Measurements from ENCODE around the gene DHRS13.

The DHRS13 gene

DNA sequence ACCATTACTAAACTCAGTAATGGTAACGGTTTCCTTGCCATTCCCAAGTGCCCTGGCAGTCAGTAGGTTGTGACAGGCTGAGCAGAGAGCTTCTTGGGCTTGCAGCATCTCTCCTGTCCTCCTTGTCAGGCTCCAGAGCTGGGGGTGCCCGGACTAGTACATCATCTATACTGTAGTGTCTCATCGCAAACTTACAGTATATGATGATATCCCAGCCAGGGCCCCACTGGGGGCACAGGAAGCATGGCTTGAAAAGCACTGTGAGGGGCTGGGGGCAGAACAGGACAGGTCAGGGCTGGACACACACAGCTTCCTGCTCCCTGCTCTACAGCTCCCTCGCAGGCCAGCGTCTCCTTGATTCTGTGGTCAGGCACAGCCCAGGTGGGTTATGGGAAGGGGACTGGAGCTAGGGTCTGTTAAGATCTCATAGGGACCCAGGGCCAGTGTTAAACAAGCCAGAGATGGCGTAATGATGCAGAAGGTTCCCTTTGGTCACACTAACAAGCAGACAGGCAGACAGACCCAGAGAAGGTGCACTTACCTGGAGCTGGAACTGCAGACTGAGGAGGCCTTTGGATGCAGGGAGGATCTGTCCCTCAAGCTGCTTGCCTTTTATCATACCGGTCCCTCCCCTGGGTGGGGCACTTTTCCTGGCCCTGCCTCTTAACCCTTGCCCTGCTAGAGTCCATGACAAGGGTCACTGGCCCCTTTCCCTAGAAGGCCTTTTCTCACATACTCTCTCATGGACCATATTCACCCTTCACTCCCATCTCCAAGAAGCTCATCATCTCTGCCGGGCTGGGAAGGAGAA is 41.3 kb downstream of the DHRS13 start:
- Histone ChIP-seq H3K9me3 (ENCODE audit: low read length) (no peaks in the 10 kb centered on the region), H3K79me2 (ENCODE audit: insufficient read depth, low read length) (no peaks in the 10 kb centered on the region), H2AFZ (ENCODE audit: low read length) (no peak overlapping the region), H3K9me2 (ENCODE audit: low read depth, low read length) (no peaks in the 10 kb centered on the region), H3K9ac (ENCODE audit: low read length) (no peak overlapping the region), H3K36me3 (ENCODE audit: insufficient read depth, low read length) (peaks cover 24% of the 10 kb centered on the region), H3K4me2 (ENCODE audit: low read length) (no peak overlapping the region), H3K27ac (ENCODE audit: low read depth, low read length, poor library complexity, severe bottlenecking) (no peak overlapping the region), H4K20me1 (ENCODE audit: insufficient read depth, low read length) (no peaks in the 10 kb centered on the region), H3K4me3 (ENCODE audit: low read depth, low read length, poor library complexity, severe bottlenecking) (no peak overlapping the region), H3K4me1 (ENCODE audit: insufficient read depth, low read length, severe bottlenecking) (peaks cover 16% of the 10 kb centered on the region), H3F3A (ENCODE audit: insufficient read depth, low read length) (no peaks in the 10 kb centered on the region), H3K27me3 (ENCODE audit: insufficient read depth, low read length) (no peaks in the 10 kb centered on the region)
- TF ChIP-seq EZH2 (IDR thresholded peaks at IDR 0.05; ENCODE audit: borderline replicate concordance, low read length) = no peak
- TF ChIP-seq, protein P1, sequence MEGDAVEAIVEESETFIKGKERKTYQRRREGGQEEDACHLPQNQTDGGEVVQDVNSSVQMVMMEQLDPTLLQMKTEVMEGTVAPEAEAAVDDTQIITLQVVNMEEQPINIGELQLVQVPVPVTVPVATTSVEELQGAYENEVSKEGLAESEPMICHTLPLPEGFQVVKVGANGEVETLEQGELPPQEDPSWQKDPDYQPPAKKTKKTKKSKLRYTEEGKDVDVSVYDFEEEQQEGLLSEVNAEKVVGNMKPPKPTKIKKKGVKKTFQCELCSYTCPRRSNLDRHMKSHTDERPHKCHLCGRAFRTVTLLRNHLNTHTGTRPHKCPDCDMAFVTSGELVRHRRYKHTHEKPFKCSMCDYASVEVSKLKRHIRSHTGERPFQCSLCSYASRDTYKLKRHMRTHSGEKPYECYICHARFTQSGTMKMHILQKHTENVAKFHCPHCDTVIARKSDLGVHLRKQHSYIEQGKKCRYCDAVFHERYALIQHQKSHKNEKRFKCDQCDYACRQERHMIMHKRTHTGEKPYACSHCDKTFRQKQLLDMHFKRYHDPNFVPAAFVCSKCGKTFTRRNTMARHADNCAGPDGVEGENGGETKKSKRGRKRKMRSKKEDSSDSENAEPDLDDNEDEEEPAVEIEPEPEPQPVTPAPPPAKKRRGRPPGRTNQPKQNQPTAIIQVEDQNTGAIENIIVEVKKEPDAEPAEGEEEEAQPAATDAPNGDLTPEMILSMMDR (IDR thresholded peaks at IDR 0.05; ENCODE audit: low read length) = no peak

DNA sequence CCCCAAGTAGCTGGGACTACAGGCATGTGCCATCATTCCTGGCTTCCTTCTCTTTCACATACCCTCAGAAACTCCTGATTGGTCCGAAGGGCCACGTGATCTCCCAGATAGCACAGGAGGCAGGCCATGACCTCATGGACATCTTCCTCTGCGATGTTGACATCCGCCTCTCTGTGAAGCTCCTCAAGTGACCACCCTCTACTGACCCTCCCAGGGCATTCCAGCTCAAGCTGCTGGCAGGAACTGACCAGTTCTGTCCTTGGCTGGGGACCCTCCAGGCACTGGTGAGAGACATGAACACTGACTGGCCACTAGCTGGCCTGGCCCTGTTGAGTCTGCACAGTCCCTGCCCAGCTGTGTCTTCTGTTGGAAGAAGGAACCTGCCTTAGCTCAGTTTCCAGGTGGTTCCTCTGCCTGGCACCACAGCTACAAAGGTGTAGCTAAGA is 42.5 kb downstream of the DHRS13 start:
- Histone ChIP-seq H3K27ac (ENCODE audit: low read depth, low read length, poor library complexity, severe bottlenecking) (no peak overlapping the region), H3K4me1 (ENCODE audit: insufficient read depth, low read length, severe bottlenecking) (peaks cover 9% of the 10 kb centered on the region), H2AFZ (ENCODE audit: low read length) (no peak overlapping the region), H3K79me2 (ENCODE audit: insufficient read depth, low read length) (no peaks in the 10 kb centered on the region; the same call in 1 of the 2 replicates), H3K9me3 (ENCODE audit: low read length) (no peaks in the 10 kb centered on the region), H3K4me2 (ENCODE audit: low read length) (no peak overlapping the region), H3F3A (ENCODE audit: insufficient read depth, low read length) (no peaks in the 10 kb centered on the region), H3K9ac (ENCODE audit: low read length) (no peak overlapping the region), H3K27me3 (ENCODE audit: insufficient read depth, low read length) (no peaks in the 10 kb centered on the region), H3K4me3 (ENCODE audit: low read depth, low read length, poor library complexity, severe bottlenecking) (no peak overlapping the region), H4K20me1 (ENCODE audit: insufficient read depth, low read length) (no peaks in the 10 kb centered on the region), H3K9me2 (ENCODE audit: low read depth, low read length) (no peaks in the 10 kb centered on the region), H3K36me3 (ENCODE audit: insufficient read depth, low read length) (peaks cover 29% of the 10 kb centered on the region)
- TF ChIP-seq, protein P1 (IDR thresholded peaks at IDR 0.05; ENCODE audit: low read length) = no peak
- no peak for TF ChIP-seq EZH2 (IDR thresholded peaks at IDR 0.05; ENCODE audit: borderline replicate concordance, low read length)

DNA sequence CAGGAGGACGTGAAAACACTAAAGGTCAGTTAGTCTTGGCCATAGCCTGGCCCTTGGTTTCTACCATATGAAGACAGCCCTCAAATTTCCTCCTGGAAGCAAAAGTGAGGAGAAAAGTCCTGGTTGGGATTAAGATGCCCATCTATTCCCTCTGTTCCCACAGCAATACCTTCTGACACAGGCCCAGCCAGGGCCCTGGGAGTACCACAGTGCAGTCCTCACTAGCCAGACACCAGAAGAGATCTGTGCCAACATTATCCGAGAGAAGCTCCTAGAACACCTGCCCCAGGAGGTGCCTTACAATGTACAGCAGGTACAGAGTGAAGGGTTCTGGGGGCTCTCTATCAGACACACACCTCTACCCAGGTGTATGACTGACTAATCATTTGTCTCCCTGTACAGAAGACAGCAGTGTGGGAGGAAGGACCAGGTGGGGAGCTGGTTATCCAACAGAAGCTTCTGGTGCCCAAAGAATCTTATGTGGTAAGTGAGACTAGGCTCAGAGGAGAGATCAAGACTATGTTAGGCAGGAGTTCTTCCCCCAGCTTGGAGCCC is 44.0 kb downstream of the DHRS13 start:
- Histone ChIP-seq H4K20me1 (ENCODE audit: insufficient read depth, low read length) (no peaks in the 10 kb centered on the region), H2AFZ (ENCODE audit: low read length) (no peak overlapping the region), H3K27ac (ENCODE audit: low read depth, low read length, poor library complexity, severe bottlenecking) (no peak overlapping the region), H3K36me3 (ENCODE audit: insufficient read depth, low read length) (peaks cover 29% of the 10 kb centered on the region), H3K4me1 (ENCODE audit: insufficient read depth, low read length, severe bottlenecking) (peaks cover 14% of the 10 kb centered on the region), H3F3A (ENCODE audit: insufficient read depth, low read length) (no peaks in the 10 kb centered on the region), H3K27me3 (ENCODE audit: insufficient read depth, low read length) (no peaks in the 10 kb centered on the region), H3K79me2 (ENCODE audit: insufficient read depth, low read length) (no peaks in the 10 kb centered on the region; the same call in 1 of the 2 replicates), H3K4me3 (ENCODE audit: low read depth, low read length, poor library complexity, severe bottlenecking) (no peak overlapping the region), H3K9ac (ENCODE audit: low read length) (no peak overlapping the region), H3K4me2 (ENCODE audit: low read length) (no peak overlapping the region), H3K9me2 (ENCODE audit: low read depth, low read length) (no peaks in the 10 kb centered on the region), H3K9me3 (ENCODE audit: low read length) (no peaks in the 10 kb centered on the region)
- TF ChIP-seq, protein P1 (IDR thresholded peaks at IDR 0.05; ENCODE audit: low read length) = no peak
- TF ChIP-seq EZH2 (IDR thresholded peaks at IDR 0.05; ENCODE audit: borderline replicate concordance, low read length) = no peak
